ENCODE data around the gene SSRP1. TPM values are rescaled to one million over a fixed set of nuclear protein-coding genes. Genes with fewer than 3 reads are reported as not detected.

The SSRP1 gene
- total and polyA plus RNA-seq, 2 donors (not counting 1 experiment from before 2014, with no cell fraction given), result 52.7 to 94.1 TPM

DNA sequence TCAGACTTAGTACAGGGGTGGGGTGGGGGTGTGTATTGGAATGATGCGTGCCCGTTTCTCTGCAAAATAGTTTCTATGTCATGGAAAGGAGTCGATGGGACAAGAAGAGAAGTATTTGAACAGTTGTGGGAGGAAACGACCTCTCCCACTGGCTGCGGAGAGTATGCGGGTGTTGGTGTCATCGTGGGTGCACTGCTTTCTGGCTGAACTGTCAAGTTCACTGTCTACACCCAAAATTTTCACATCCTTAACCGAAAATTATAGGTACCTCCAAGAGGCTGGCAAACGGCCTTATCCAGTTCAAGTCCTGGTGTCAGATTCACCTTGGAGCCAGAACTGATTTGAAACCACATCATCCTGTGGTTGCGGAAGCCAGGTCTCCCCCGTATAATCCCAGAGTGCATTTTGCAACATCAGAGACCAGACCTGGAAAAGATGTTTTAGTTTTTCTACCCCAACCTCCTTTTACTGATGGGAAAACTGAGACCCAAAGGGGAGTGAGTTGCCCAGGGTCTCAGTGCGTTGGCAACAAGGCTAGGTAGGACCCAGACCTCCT lies 497 bp upstream of the SSRP1 start:
- Histone ChIP-seq H3K9me3 (ENCODE audit: control insufficient read depth, insufficient read depth, low read depth, low read length) (no peaks in the 10 kb centered on the region), H3K27ac (ENCODE audit: insufficient read depth, low read length) (peak overlapping the region; percentile 85), H3K36me3 (ENCODE audit: control insufficient read depth, insufficient read depth, low read length) (peaks cover 11% of the 10 kb centered on the region), H2AFZ (ENCODE audit: low read length) (peak overlapping the region; percentile 90), H3K79me2 (ENCODE audit: control insufficient read depth, insufficient read depth, low read length) (peaks cover 31% of the 10 kb centered on the region), H3K4me2 (ENCODE audit: extremely low read depth, insufficient read depth, low read length) (peak overlapping the region; percentile 92), H3K27me3 (ENCODE audit: control insufficient read depth, insufficient read depth, low read length) (peaks cover 16% of the 10 kb centered on the region), H4K20me1 (ENCODE audit: control insufficient read depth, extremely low read depth, insufficient read depth, low read length) (no peaks in the 10 kb centered on the region), H3K4me3 (replicated peaks in 1 of 4; ENCODE audit: control extremely low read depth in 1 of 4, insufficient read depth in 1 of 4, low read depth in 3 of 4, low read length in 4 of 4) (peak overlapping the region; percentile 73 to 94 (median 76)), H3K4me1 (ENCODE audit: control insufficient read depth, extremely low read depth, insufficient read depth, low read length) (peaks cover 7% of the 10 kb centered on the region), H3K9ac (ENCODE audit: insufficient read depth, low read length) (peak overlapping the region; percentile 88)
- no peak for DNase-seq (ENCODE audit: low read depth in 2 of 2)
- TF ChIP-seq, protein P1, sequence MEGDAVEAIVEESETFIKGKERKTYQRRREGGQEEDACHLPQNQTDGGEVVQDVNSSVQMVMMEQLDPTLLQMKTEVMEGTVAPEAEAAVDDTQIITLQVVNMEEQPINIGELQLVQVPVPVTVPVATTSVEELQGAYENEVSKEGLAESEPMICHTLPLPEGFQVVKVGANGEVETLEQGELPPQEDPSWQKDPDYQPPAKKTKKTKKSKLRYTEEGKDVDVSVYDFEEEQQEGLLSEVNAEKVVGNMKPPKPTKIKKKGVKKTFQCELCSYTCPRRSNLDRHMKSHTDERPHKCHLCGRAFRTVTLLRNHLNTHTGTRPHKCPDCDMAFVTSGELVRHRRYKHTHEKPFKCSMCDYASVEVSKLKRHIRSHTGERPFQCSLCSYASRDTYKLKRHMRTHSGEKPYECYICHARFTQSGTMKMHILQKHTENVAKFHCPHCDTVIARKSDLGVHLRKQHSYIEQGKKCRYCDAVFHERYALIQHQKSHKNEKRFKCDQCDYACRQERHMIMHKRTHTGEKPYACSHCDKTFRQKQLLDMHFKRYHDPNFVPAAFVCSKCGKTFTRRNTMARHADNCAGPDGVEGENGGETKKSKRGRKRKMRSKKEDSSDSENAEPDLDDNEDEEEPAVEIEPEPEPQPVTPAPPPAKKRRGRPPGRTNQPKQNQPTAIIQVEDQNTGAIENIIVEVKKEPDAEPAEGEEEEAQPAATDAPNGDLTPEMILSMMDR (conservative IDR thresholded peaks at IDR 0.05 in 1 of 2, IDR thresholded peaks at IDR 0.05 in 1 of 2; ENCODE audit: low read depth in 1 of 2, low read length in 2 of 2), result no peak
- no peak for TF ChIP-seq EZH2 (IDR thresholded peaks at IDR 0.05; ENCODE audit: low read length, missing control alignments)

DNA sequence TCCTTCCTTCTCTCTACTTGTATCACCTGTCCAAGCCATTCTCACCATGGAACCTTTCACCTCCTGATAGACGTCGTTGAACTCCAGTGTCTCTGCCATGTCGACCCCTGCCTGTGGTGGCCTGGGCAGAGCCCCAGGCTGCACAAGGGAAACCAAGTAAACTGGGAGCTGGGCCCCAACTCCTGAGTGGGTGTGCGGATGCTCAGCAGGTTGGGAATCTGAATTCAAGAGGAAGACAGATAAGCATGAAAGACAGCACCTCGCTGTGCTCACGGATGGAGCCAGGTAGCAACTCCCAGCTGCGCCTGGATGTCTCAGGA lies 709 bp downstream of the SSRP1 start:
- H3K4me3 ChIP-seq (replicated peaks in 1 of 4; ENCODE audit: control extremely low read depth in 1 of 4, insufficient read depth in 1 of 4, low read depth in 3 of 4, low read length in 4 of 4), result peak overlapping the region; percentile 73 to 94 (median 80)
- peak overlapping the region; percentile 88 for H3K9ac ChIP-seq (ENCODE audit: insufficient read depth, low read length)
- peak overlapping the region; percentile 85 for H3K27ac ChIP-seq (ENCODE audit: insufficient read depth, low read length)
- H3K4me2 ChIP-seq (ENCODE audit: extremely low read depth, insufficient read depth, low read length), result peak overlapping the region; percentile 86
- no peaks in the 10 kb centered on the region for H4K20me1 ChIP-seq (ENCODE audit: control insufficient read depth, extremely low read depth, insufficient read depth, low read length)
- TF ChIP-seq EZH2 (IDR thresholded peaks at IDR 0.05; ENCODE audit: low read length, missing control alignments), result no peak
- TF ChIP-seq, protein P1 (conservative IDR thresholded peaks at IDR 0.05 in 1 of 2, IDR thresholded peaks at IDR 0.05 in 1 of 2; ENCODE audit: low read depth in 1 of 2, low read length in 2 of 2), result no peak
- no peaks in the 10 kb centered on the region for H3K9me3 ChIP-seq (ENCODE audit: control insufficient read depth, insufficient read depth, low read depth, low read length)
- H2AFZ ChIP-seq (ENCODE audit: low read length), result peak overlapping the region; percentile 81
- peaks cover 31% of the 10 kb centered on the region for H3K79me2 ChIP-seq (ENCODE audit: control insufficient read depth, insufficient read depth, low read length)
- peaks cover 7% of the 10 kb centered on the region for H3K4me1 ChIP-seq (ENCODE audit: control insufficient read depth, extremely low read depth, insufficient read depth, low read length)
- peaks cover 14% of the 10 kb centered on the region for H3K36me3 ChIP-seq (ENCODE audit: control insufficient read depth, insufficient read depth, low read length)
- DNase-seq (ENCODE audit: low read depth in 2 of 2), result no peak
- peaks cover 13% of the 10 kb centered on the region for H3K27me3 ChIP-seq (ENCODE audit: control insufficient read depth, insufficient read depth, low read length)

DNA sequence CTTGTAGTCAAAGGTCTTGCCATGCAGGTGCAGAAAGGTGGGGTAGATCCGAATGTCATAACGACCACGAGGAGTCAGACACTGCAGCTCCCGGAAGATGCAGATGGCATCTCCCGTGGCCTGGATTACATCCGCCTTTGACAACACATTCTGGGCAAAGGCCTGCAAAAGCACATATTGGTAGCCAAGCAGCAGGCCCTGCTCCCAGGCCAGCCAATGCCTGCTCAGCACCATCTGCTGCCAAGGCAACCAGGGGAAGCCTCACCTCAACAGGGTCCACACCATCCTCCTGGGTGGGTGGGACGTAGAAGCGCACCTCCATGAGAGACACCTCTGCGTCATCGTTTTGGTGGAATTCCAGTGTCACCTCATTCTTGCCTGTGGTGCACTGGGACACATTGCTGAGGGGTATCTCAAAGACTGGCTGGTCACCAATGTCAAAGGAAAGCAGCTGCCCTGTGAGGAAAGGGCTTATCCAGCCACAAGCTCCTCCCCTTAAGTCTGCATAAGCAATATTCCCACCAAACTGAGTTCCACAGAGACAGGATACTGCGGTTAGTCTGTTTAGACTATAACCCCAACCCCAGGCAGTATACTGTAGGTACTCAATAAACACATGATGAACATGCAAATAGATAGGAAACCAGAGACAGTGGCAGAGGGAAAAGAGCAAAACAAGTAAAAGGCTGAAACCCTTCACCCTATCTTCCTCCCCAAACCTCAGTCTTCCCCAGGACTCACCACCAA lies 2.8 kb downstream of the SSRP1 start:
- Histone ChIP-seq H4K20me1 (ENCODE audit: control insufficient read depth, extremely low read depth, insufficient read depth, low read length) (no peaks in the 10 kb centered on the region), H3K27ac (ENCODE audit: insufficient read depth, low read length) (no peak overlapping the region), H3K4me1 (ENCODE audit: control insufficient read depth, extremely low read depth, insufficient read depth, low read length) (peaks cover 7% of the 10 kb centered on the region), H3K4me2 (ENCODE audit: extremely low read depth, insufficient read depth, low read length) (no peak overlapping the region), H3K36me3 (ENCODE audit: control insufficient read depth, insufficient read depth, low read length) (peaks cover 18% of the 10 kb centered on the region), H3K9me3 (ENCODE audit: control insufficient read depth, insufficient read depth, low read depth, low read length) (no peaks in the 10 kb centered on the region), H3K4me3 (replicated peaks in 1 of 4; ENCODE audit: control extremely low read depth in 1 of 4, insufficient read depth in 1 of 4, low read depth in 3 of 4, low read length in 4 of 4) (no peak overlapping the region), H3K79me2 (ENCODE audit: control insufficient read depth, insufficient read depth, low read length) (peaks cover 31% of the 10 kb centered on the region), H3K9ac (ENCODE audit: insufficient read depth, low read length) (no peak overlapping the region), H2AFZ (ENCODE audit: low read length) (no peak overlapping the region), H3K27me3 (ENCODE audit: control insufficient read depth, insufficient read depth, low read length) (no peaks in the 10 kb centered on the region)
- TF ChIP-seq EZH2 (IDR thresholded peaks at IDR 0.05; ENCODE audit: low read length, missing control alignments), result no peak
- TF ChIP-seq, protein P1 (conservative IDR thresholded peaks at IDR 0.05 in 1 of 2, IDR thresholded peaks at IDR 0.05 in 1 of 2; ENCODE audit: low read depth in 1 of 2, low read length in 2 of 2), result no peak
- DNase-seq (ENCODE audit: low read depth in 2 of 2), result no peak
